Neutrophil (primary cell): ENCODE results near the gene BET1L.
"Not testable (repeated sequence)": the region's sequence is repeated elsewhere in the genome, so short reads cannot be mapped to it uniquely, and the experiment has no call there.

Experiments
- H3K27ac ChIP-seq: fragments of 200-600 bp; sonication (generic); 2 replicates; pipeline ENCODE4 v1.5.1; 2016; ENCODE audit warnings: mild to moderate bottlenecking, moderate library complexity
- H3K27me3 ChIP-seq: fragments of 200-600 bp; sonication (generic); 2 replicates; pipeline ENCODE4 v1.6.0; 2016; ENCODE audit warnings: mild to moderate bottlenecking
- H3K36me3 ChIP-seq: fragments of 200-600 bp; sonication (generic); 2 replicates; pipeline ENCODE4 v1.5.1; 2017
- H3K4me1 ChIP-seq, 2 experiments: fragments of 200-600 bp in 1 of 2; sonication (generic) in 1 of 2; 1 replicate in 1 of 2; 2 replicates in 1 of 2; pipeline versions ENCODE4 v1.5.1 to v1.6.1; 2013 to 2016; ENCODE audit warnings: low read depth in 1 of 2, low read length in 1 of 2, mild to moderate bottlenecking in 1 of 2, moderate library complexity in 1 of 2; ENCODE audit not compliant: control insufficient read depth in 1 of 2, insufficient read depth in 1 of 2
- H3K4me3 ChIP-seq, 2 experiments: fragments of 200-600 bp in 1 of 2; sonication (generic) in 1 of 2; 1 replicate in 1 of 2; 2 replicates in 1 of 2; pipeline ENCODE4 v1.5.1; 2013 to 2016; ENCODE audit warnings: low read depth in 1 of 2, low read length in 1 of 2, mild to moderate bottlenecking in 1 of 2, moderate library complexity in 1 of 2
- H3K9me3 ChIP-seq: fragments of 200-600 bp; sonication (generic); 2 replicates; pipeline ENCODE4 v1.5.1; 2016
- TF ChIP-seq, protein P1 (sequence below): fragments of 200-600 bp; sonication (generic); IDR thresholded peaks from 2 replicates; pipeline ENCODE4 v1.5.1; 2016; ENCODE audit warnings: antibody characterized with exemption

BET1L gene

GRCh38 chr11:221998-222789 lies 15.0 kb upstream of the BET1L start:
- Histone ChIP-seq H3K27ac (no peak overlapping the region), H3K9me3 (no peaks in the 10 kb centered on the region)
- TF ChIP-seq, protein P1, sequence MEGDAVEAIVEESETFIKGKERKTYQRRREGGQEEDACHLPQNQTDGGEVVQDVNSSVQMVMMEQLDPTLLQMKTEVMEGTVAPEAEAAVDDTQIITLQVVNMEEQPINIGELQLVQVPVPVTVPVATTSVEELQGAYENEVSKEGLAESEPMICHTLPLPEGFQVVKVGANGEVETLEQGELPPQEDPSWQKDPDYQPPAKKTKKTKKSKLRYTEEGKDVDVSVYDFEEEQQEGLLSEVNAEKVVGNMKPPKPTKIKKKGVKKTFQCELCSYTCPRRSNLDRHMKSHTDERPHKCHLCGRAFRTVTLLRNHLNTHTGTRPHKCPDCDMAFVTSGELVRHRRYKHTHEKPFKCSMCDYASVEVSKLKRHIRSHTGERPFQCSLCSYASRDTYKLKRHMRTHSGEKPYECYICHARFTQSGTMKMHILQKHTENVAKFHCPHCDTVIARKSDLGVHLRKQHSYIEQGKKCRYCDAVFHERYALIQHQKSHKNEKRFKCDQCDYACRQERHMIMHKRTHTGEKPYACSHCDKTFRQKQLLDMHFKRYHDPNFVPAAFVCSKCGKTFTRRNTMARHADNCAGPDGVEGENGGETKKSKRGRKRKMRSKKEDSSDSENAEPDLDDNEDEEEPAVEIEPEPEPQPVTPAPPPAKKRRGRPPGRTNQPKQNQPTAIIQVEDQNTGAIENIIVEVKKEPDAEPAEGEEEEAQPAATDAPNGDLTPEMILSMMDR: no peak

DNA sequence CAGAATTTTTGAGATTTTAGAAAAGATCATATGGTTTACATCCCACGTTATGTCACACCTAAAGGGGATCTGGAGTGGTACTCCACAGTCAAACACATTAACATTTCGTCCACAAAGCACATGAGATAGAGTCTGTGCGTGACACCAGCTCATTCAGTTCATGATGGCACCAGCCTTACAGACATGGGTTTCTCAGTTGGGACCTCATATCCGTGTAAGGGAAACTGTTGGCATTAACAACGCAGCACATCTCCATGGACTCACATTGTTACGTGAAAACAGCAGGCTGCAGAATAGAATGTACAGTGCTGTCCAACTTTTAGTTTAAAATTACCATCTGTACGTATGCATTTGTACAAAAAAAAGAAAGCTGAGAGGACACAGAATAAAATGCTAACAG lies 14.3 kb upstream of the BET1L start:
- peaks cover 16% of the 10 kb centered on the region for H3K36me3 ChIP-seq
- TF ChIP-seq, protein P1: no peak

More at GRCh38 chr11:221998-222789, 15.0 kb upstream of the BET1L start:
- Histone ChIP-seq H3K36me3 (peaks cover 13% of the 10 kb centered on the region), H3K4me3 (no peak overlapping the region), H3K4me1 (no peaks in the 10 kb centered on the region), H3K27me3 (no peaks in the 10 kb centered on the region)

DNA sequence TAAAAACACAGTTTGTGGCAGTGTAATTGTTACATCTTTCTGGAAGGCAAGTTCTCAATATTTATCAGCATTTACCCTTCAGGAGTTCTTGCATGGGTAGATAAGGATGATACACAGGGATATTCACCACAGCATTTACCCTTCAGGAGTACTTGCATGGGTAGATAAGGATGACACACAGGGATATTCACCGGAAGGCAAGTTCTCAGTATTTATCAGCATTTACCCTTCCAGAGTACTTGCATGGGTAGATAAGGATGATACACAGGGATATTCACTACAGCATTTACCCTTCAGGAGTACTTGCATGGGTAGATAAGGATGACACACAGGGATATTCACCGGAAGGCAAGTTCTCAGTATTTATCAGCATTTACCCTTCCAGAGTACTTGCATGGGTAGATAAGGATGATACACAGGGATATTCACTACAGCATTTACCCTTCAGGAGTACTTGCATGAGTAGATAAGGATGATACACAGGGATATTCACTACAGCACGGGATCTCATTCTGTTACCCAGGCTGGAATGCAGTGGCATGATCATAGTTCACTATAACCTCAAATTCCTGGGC lies 13.5 kb upstream of the BET1L start:
- H3K4me3 ChIP-seq, H3K9me3 ChIP-seq, H3K4me1 ChIP-seq, H3K27me3 ChIP-seq, H3K27ac ChIP-seq: not testable (repeated sequence)
- peaks cover 24% of the 10 kb centered on the region for H3K36me3 ChIP-seq

More for the DNA sequence above, 14.3 kb upstream of the BET1L start:
- no peak overlapping the region for H3K27ac ChIP-seq
- H3K27me3 ChIP-seq: no peaks in the 10 kb centered on the region
- H3K4me3 ChIP-seq: no peak overlapping the region
- no peaks in the 10 kb centered on the region for H3K9me3 ChIP-seq
- no peaks in the 10 kb centered on the region for H3K4me1 ChIP-seq

- TF ChIP-seq, protein P1: no peak
- Histone ChIP-seq H3K27me3 (no peaks in the 10 kb centered on the region), H3K4me1 (no peaks in the 10 kb centered on the region), H3K9me3 (no peaks in the 10 kb centered on the region), H3K27ac (no peak overlapping the region), H3K4me3 (no peak overlapping the region), H3K36me3 (peaks cover 41% of the 10 kb centered on the region)
These were observed 11.8 kb upstream of the BET1L start for GRCh38 chr11:218815-219593.

GRCh38 chr11:217704-218103 lies 10.5 kb upstream of the BET1L start:
- TF ChIP-seq, protein P1: no peak
- no peaks in the 10 kb centered on the region for H3K27me3 ChIP-seq
- no peaks in the 10 kb centered on the region for H3K9me3 ChIP-seq
- peaks cover 45% of the 10 kb centered on the region for H3K36me3 ChIP-seq
- no peaks in the 10 kb centered on the region for H3K4me1 ChIP-seq
- H3K27ac ChIP-seq: no peak overlapping the region
- no peak overlapping the region for H3K4me3 ChIP-seq
